HPDE6-E6E7 (cell line): Measurements from ENCODE around the gene IL17F.

Source experiments
- DNase-seq: peaks from one replicate; pipeline ENCODE4 v3.0.0; 2011; ENCODE audit warnings: missing footprints; ENCODE audit errors: extremely low spot score

IL17F gene

GRCh38 chr6:52189974-52190373 lies 54.3 kb downstream of the IL17F start:
- DNase-seq = no peak

GRCh38 chr6:52187098-52187497 lies 57.2 kb downstream of the IL17F start:
- no peak for DNase-seq
